Gastrocnemius medialis (tissue), 4 donors: ENCODE data around the gene KIN. TPM values are rescaled to one million over a fixed set of nuclear protein-coding genes. Genes with fewer than 3 reads are reported as not detected.

Source experiments
- ATAC-seq, 2 donors: fragments of 150-250 bp; one replicate each; pipeline ENCODE4 v1.9.1; 2016
- DNase-seq, 2 donors: peaks; one replicate each; pipeline ENCODE4 v3.0.0-alpha.2; 2019
- H3K27ac ChIP-seq, 4 donors: fragments of 200-600 bp; sonication (generic); 1 replicate in 1 of 4; 2 replicates in 3 of 4; pipeline ENCODE4 v1.5.1; 2016 to 2018; ENCODE audit warnings: mild to moderate bottlenecking in 2 of 4, moderate library complexity in 1 of 4
- H3K27me3 ChIP-seq, 3 donors: fragments of 200-600 bp; sonication (generic) in 2 of 3; 1 replicate in 1 of 3; 2 replicates in 2 of 3; pipeline versions ENCODE4 v1.5.1 to v1.6.0; 2016 to 2019; ENCODE audit warnings: mild to moderate bottlenecking in 1 of 3, moderate library complexity in 1 of 3
- H3K36me3 ChIP-seq, 2 donors: fragments of 200-600 bp; sonication (generic) in 1 of 2; one replicate each; pipeline ENCODE4 v1.5.1; 2017 to 2018
- H3K4me1 ChIP-seq, 2 donors: fragments of 200-600 bp; sonication (generic) in 1 of 2; one replicate each; pipeline ENCODE4 v1.5.1; 2016 to 2017; ENCODE audit warnings: mild to moderate bottlenecking in 2 of 2
- H3K4me3 ChIP-seq, 4 donors: fragments of 200-600 bp; sonication (generic) in 3 of 4; 1 replicate in 1 of 4; 2 replicates in 3 of 4; pipeline ENCODE4 v1.5.1; 2016 to 2019; ENCODE audit warnings: mild to moderate bottlenecking in 2 of 4
- H3K9me3 ChIP-seq, 3 donors: fragments of 200-600 bp; sonication (generic) in 2 of 3; 1 replicate in 1 of 3; 2 replicates in 2 of 3; pipeline ENCODE4 v1.5.1; 2016 to 2019
- POLR2A ChIP-seq, 2 donors: fragments of 450-650 bp; IDR thresholded peaks; one replicate each; pipeline ENCODE4 v1.6.1; 2017; ENCODE audit warnings: antibody characterized with exemption in 2 of 2, mild to moderate bottlenecking in 2 of 2, moderate library complexity in 2 of 2
- in situ Hi-C, 4 donors: fragments of 200-750 bp; cut with MboI; loops; one replicate each; pipeline versions ENCODE4 v1.15.0 to v1.8.0; 2017; ENCODE audit warnings: low sequenced_read_pairs in 4 of 4
- intact Hi-C: fragments of 100-400 bp; cut with DNase I; formaldehyde crosslinking; loops from one replicate; pipeline ENCODE4 v1.15.1; 2023; ENCODE audit warnings: low total_unique reads
- total RNA-seq, 4 donors: library from RNA; depleted of rRNA; stranded (reverse); fragments of >200 nt; gene quantifications; one replicate each; pipeline versions ENCODE4 v1.1.0 to v1.2.3, GENCODE V29; 2016
- TF ChIP-seq, protein P1 (sequence below), 5 experiments: fragments of 450-650 bp in 3 of 5; fragments of 200-600 bp in 2 of 5; sonication (generic) in 2 of 5; IDR thresholded peaks in 4 of 5; conservative IDR thresholded peaks in 1 of 5; 1 replicate in 4 of 5; 2 replicates in 1 of 5; pipeline ENCODE4 v1.5.1; 2016 to 2019; ENCODE audit warnings: antibody characterized with exemption in 5 of 5, mild to moderate bottlenecking in 3 of 5, moderate library complexity in 3 of 5

KIN gene
- total RNA-seq, 4 donors from 2014 or later: 1.7 to 11.4 (median 8.7) TPM

DNA sequence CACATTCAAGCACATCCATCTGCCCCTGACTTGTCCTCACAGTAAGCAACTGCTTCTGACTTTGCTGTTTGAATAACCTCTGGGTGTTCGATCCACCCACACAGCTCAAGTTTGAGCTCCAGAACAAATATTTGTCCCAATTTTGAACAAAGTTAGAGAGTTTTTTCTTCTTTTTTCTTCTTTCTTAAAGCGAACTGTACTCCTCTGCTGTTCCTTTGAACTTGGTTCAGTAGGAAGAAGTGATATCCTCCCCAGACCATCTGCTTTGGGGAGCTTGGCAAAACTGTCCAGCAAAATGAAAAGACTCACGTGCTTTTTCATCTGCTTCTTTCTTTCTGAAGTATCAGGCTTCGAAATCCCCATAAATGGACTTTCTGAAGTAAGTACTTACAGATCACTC, 84.7 kb downstream of the KIN start, which contains the start of gene ITIH2:
Gene ITIH2 (plus strand): TSS at position 177 of the 400 bp plus-strand sequence. CDS start 119 bp downstream, at position 296.
- peaks cover 0 to 3% (median 2%) of the 10 kb centered on the region in 3 donors for H3K27me3 ChIP-seq
- no peak for TF ChIP-seq POLR2A (IDR thresholded peaks at IDR 0.05)
- TF ChIP-seq, protein P1, sequence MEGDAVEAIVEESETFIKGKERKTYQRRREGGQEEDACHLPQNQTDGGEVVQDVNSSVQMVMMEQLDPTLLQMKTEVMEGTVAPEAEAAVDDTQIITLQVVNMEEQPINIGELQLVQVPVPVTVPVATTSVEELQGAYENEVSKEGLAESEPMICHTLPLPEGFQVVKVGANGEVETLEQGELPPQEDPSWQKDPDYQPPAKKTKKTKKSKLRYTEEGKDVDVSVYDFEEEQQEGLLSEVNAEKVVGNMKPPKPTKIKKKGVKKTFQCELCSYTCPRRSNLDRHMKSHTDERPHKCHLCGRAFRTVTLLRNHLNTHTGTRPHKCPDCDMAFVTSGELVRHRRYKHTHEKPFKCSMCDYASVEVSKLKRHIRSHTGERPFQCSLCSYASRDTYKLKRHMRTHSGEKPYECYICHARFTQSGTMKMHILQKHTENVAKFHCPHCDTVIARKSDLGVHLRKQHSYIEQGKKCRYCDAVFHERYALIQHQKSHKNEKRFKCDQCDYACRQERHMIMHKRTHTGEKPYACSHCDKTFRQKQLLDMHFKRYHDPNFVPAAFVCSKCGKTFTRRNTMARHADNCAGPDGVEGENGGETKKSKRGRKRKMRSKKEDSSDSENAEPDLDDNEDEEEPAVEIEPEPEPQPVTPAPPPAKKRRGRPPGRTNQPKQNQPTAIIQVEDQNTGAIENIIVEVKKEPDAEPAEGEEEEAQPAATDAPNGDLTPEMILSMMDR (IDR thresholded peaks at IDR 0.05 in 4 of 5, conservative IDR thresholded peaks at IDR 0.05 in 1 of 5): no peak
- intact Hi-C loops: no loop called here

DNA sequence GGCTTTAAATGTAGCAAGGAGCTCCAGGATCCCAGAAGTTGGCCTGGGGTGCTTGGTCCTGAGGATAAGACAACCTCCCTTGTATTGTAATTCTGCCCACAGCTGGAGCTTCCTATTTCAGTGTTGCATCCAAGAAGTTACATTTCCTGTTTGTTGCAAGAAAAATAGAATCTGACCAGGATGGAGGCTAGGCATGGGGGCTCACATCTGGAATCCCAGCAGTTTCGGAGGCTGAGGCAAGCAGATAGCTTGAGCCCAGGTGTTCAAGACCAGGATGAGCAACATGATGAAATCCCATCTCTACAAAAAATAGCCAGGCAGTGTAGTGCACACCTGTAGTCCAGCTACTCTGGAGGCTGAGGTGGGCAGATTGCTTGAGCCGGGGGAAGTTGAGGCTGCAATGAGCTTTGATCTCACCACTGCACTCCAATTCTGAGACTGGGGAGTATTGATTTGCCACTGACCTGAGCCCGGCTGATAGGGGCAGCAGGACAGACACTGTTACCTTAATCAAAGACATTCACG, 85.4 kb downstream of the KIN start:
- peaks cover 0 to 3% (median 2%) of the 10 kb centered on the region in 3 donors for H3K27me3 ChIP-seq
- H3K4me1 ChIP-seq: no peaks in the 10 kb centered on the region
- no peak for DNase-seq
- in situ Hi-C loops (no loop called here), intact Hi-C loops (no loop called here)
- no peak for TF ChIP-seq POLR2A (IDR thresholded peaks at IDR 0.05)
- TF ChIP-seq, protein P1 (IDR thresholded peaks at IDR 0.05 in 4 of 5, conservative IDR thresholded peaks at IDR 0.05 in 1 of 5): no peak
- H3K9me3 ChIP-seq: no peaks in the 10 kb centered on the region
- no peaks in the 10 kb centered on the region for H3K36me3 ChIP-seq
- no peak for ATAC-seq
- no peak overlapping the region for H3K27ac ChIP-seq
- no peak overlapping the region for H3K4me3 ChIP-seq

More for the DNA sequence above, 84.7 kb downstream of the KIN start, which contains the start of gene ITIH2:
- no peak for ATAC-seq
- Histone ChIP-seq H3K27ac (no peak within 1 kb of the TSS), H3K4me1 (no peaks in the 10 kb centered on the region), H3K9me3 (no peaks in the 10 kb centered on the region), H3K4me3 (no peak within 1 kb of the TSS), H3K36me3 (no peaks in the 10 kb centered on the region)
- in situ Hi-C loops: no loop called here
- DNase-seq: no peak

DNA sequence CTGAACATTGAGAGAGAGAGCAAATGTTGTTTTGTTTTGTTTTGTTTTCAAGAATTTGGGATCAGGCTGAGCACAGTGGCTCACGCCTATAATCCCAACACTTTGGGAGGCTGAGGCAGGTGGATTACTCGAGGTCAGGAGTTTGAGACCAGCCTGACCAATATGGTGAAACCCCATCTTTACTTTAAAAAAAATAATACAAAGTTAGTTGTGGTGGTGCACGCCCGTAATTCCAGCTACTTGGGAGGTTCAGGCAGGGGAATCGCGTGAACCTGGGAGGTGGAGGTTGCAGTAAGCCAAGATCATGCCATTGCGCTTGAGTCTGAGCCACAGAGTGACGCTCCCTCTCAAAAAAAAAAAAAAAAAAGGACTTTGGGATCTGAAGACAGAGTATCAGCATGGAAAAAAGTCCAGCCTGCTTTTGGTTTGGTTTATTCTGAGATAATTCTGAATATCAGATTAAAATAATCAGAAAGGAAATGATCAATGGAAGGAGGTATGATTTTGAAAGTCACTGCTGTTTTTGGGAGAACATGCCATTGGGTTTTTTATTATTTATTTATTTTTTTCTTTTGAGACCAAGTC, 86.5 kb downstream of the KIN start:
- Histone ChIP-seq H3K27me3 (peaks cover 0 to 3% (median 2%) of the 10 kb centered on the region in 3 donors), H3K4me3 (no peak overlapping the region), H3K27ac (no peak overlapping the region), H3K36me3 (no peaks in the 10 kb centered on the region), H3K4me1 (peaks cover 0 to 7% of the 10 kb centered on the region in 2 donors), H3K9me3 (no peaks in the 10 kb centered on the region)
- no peak for DNase-seq
- in situ Hi-C loops (no loop called here), intact Hi-C loops (no loop called here)
- no peak for TF ChIP-seq POLR2A (IDR thresholded peaks at IDR 0.05)
- TF ChIP-seq, protein P1 (IDR thresholded peaks at IDR 0.05 in 4 of 5, conservative IDR thresholded peaks at IDR 0.05 in 1 of 5): no peak
- no peak for ATAC-seq

Other genes starting within 250 kb of the KIN start
- 10 to 100 TPM in 1 of 4 donors, 1 to 10 TPM in 3; 3.9 to 14.0 (median 6.9) TPM for gene ITIH5, start 121.0 kb downstream of the KIN start, total RNA-seq
- gene ITIH2, start 84.7 kb downstream of the KIN start, total RNA-seq: 1 to 10 TPM in 1 of 4 donors, under 1 TPM in 1, not detected in 2; 0.55 to 1.4 TPM
- gene ATP5F1C, start 184 bp upstream of the KIN start, total RNA-seq: 100 to 1,000 TPM; 317 to 429 (median 402) TPM
- 10 to 100 TPM in 2 of 4 donors, 1 to 10 TPM in 2; 5.0 to 14.8 (median 9.6) TPM for gene TAF3, start 30.5 kb upstream of the KIN start, total RNA-seq